Measurements from ENCODE around the gene CCDC77.

CCDC77 gene

GRCh38 chr12:467591-467990 lies 66.1 kb downstream of the CCDC77 start:
- no peak for DNase-seq (ENCODE audit: low read depth)
- TF ChIP-seq CTCF (conservative IDR thresholded peaks at IDR 0.05; ENCODE audit: control insufficient read depth, insufficient read depth, low read depth, low read length), result no peak
- H3K4me3 ChIP-seq (ENCODE audit: control insufficient read depth, low read depth, low read length), result no peak overlapping the region

GRCh38 chr12:468671-469389 lies 67.4 kb downstream of the CCDC77 start:
- DNase-seq (ENCODE audit: low read depth), result peak; percentile 7
- no peak overlapping the region for H3K4me3 ChIP-seq (ENCODE audit: control insufficient read depth, low read depth, low read length)
- TF ChIP-seq CTCF (conservative IDR thresholded peaks at IDR 0.05; ENCODE audit: control insufficient read depth, insufficient read depth, low read depth, low read length), result no peak

- no peak overlapping the region for H3K4me3 ChIP-seq (ENCODE audit: control insufficient read depth, low read depth, low read length)
- no peak for TF ChIP-seq CTCF (conservative IDR thresholded peaks at IDR 0.05; ENCODE audit: control insufficient read depth, insufficient read depth, low read depth, low read length)
- DNase-seq (ENCODE audit: low read depth), result no peak
Measured at GRCh38 chr12:470133-470532, 68.7 kb downstream of the CCDC77 start.

GRCh38 chr12:473198-473597 lies 71.8 kb downstream of the CCDC77 start:
- H3K4me3 ChIP-seq (ENCODE audit: control insufficient read depth, low read depth, low read length), result no peak overlapping the region
- no peak for TF ChIP-seq CTCF (conservative IDR thresholded peaks at IDR 0.05; ENCODE audit: control insufficient read depth, insufficient read depth, low read depth, low read length)
- DNase-seq (ENCODE audit: low read depth), result no peak

GRCh38 chr12:473863-474577 lies 72.6 kb downstream of the CCDC77 start:
- TF ChIP-seq CTCF (conservative IDR thresholded peaks at IDR 0.05; ENCODE audit: control insufficient read depth, insufficient read depth, low read depth, low read length), result no peak
- DNase-seq (ENCODE audit: low read depth), result no peak
- H3K4me3 ChIP-seq (ENCODE audit: control insufficient read depth, low read depth, low read length), result no peak overlapping the region

- DNase-seq (ENCODE audit: low read depth), result no peak
- no peak for TF ChIP-seq CTCF (conservative IDR thresholded peaks at IDR 0.05; ENCODE audit: control insufficient read depth, insufficient read depth, low read depth, low read length)
Measured at GRCh38 chr12:475286-475685, 73.8 kb downstream of the CCDC77 start.

More at GRCh38 chr12:475286-475685, 73.8 kb downstream of the CCDC77 start:
- no peak overlapping the region for H3K4me3 ChIP-seq (ENCODE audit: control insufficient read depth, low read depth, low read length)
